Loucy (cell line): ENCODE measurements around the gene HAL.

ENCODE experiments used
- H2AFZ ChIP-seq: fragments of 200-600 bp; sonication (generic); 2 replicates; pipeline ENCODE4 v1.6.0; 2016; ENCODE audit warnings: antibody characterized with exemption, mild to moderate bottlenecking, low read length, moderate library complexity
- H3F3A ChIP-seq: fragments of 200-600 bp; 2 replicates; pipeline ENCODE4 v1.6.0; 2016; ENCODE audit warnings: antibody characterized with exemption, low read depth, mild to moderate bottlenecking
- H3K27me3 ChIP-seq: fragments of 200-600 bp; sonication (generic); 2 replicates; pipeline ENCODE4 v1.6.1; 2014; ENCODE audit warnings: low read length, mild to moderate bottlenecking; ENCODE audit not compliant: insufficient read depth, poor library complexity, severe bottlenecking
- H3K36me3 ChIP-seq: fragments of 200-600 bp; sonication (generic); 2 replicates; pipeline ENCODE4 v1.6.1; 2016; ENCODE audit warnings: low read length; ENCODE audit not compliant: insufficient read depth
- H3K4me1 ChIP-seq: fragments of 200-600 bp; sonication (generic); 2 replicates; pipeline ENCODE4 v1.5.1; 2014; ENCODE audit warnings: low read length, mild to moderate bottlenecking; ENCODE audit not compliant: insufficient read depth, poor library complexity, severe bottlenecking
- H3K4me2 ChIP-seq: fragments of 200-600 bp; sonication (generic); 2 replicates; pipeline ENCODE4 v1.6.0; 2014; ENCODE audit warnings: antibody characterized with exemption, low read length, low read depth, mild to moderate bottlenecking; ENCODE audit not compliant: poor library complexity, severe bottlenecking
- H3K4me3 ChIP-seq: fragments of 200-600 bp; sonication (generic); 2 replicates; pipeline ENCODE4 v1.5.1; 2014; ENCODE audit warnings: low read length, mild to moderate bottlenecking, mixed read lengths; ENCODE audit not compliant: poor library complexity, severe bottlenecking
- H3K79me2 ChIP-seq: fragments of 200-600 bp; sonication (generic); 2 replicates; pipeline ENCODE4 v1.6.1; 2014; ENCODE audit warnings: low read length; ENCODE audit not compliant: insufficient read depth
- H3K9ac ChIP-seq: fragments of 200-600 bp; sonication (generic); 2 replicates; pipeline ENCODE4 v1.6.0; 2014; ENCODE audit warnings: mild to moderate bottlenecking, low read depth, low read length, moderate library complexity; ENCODE audit not compliant: poor library complexity, severe bottlenecking
- H3K9me2 ChIP-seq: fragments of 200-600 bp; sonication (generic); replicated peaks from 2 replicates; pipeline ENCODE4 v1.6.1; 2016; ENCODE audit warnings: low read depth, low read length, mixed read lengths
- H3K9me3 ChIP-seq: fragments of 200-600 bp; sonication (generic); 2 replicates; pipeline ENCODE4 v1.6.1; 2014; ENCODE audit warnings: mild to moderate bottlenecking, antibody characterized with exemption, low read length, low read depth; ENCODE audit not compliant: insufficient read depth
- H4K20me1 ChIP-seq: fragments of 200-600 bp; sonication (generic); 2 replicates; pipeline ENCODE4 v1.6.0; 2014; ENCODE audit warnings: antibody characterized with exemption, low read length, mild to moderate bottlenecking; ENCODE audit not compliant: insufficient read depth, poor library complexity, severe bottlenecking
- EZH2phosphoT487 ChIP-seq: fragments of 200-600 bp; IDR thresholded peaks from 2 replicates; pipeline ENCODE4 v1.6.1; 2018; ENCODE audit warnings: antibody characterized with exemption, mild to moderate bottlenecking, moderate library complexity, borderline replicate concordance
- TF ChIP-seq, protein P1 (sequence below): fragments of 200-600 bp; sonication (generic); conservative IDR thresholded peaks from 2 replicates; pipeline ENCODE4 v1.5.1; 2014; ENCODE audit warnings: mild to moderate bottlenecking, antibody characterized with exemption, low read length

The HAL gene

DNA sequence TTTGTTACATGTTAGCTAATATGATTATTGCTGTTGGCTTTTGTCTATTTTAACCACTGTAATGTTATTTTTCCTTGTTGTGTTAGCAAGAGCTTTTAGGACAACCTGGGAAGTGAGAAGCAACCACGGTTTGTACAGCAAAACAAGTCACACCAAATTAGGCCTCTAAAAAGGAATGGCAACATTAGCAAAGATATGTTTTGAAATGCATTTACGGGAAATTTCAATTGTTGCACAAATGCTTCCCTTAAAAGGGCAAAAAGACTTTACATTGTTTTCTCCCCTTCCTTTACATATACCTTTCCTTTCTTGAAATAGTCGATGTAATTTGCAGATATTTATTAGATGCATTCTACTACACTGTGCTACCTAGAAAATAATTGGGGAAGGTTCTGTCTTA lies 43.4 kb upstream of the HAL start:
- H3K9me3 ChIP-seq, result no peaks in the 10 kb centered on the region
- H4K20me1 ChIP-seq, result peaks cover 5% of the 10 kb centered on the region
- no peaks in the 10 kb centered on the region for H3K9me2 ChIP-seq
- no peak overlapping the region for H3K4me3 ChIP-seq
- peaks cover 6% of the 10 kb centered on the region; the same call in 1 of the 2 replicates for H3K79me2 ChIP-seq
- peaks cover 15% of the 10 kb centered on the region for H3K4me1 ChIP-seq
- TF ChIP-seq, protein P1, sequence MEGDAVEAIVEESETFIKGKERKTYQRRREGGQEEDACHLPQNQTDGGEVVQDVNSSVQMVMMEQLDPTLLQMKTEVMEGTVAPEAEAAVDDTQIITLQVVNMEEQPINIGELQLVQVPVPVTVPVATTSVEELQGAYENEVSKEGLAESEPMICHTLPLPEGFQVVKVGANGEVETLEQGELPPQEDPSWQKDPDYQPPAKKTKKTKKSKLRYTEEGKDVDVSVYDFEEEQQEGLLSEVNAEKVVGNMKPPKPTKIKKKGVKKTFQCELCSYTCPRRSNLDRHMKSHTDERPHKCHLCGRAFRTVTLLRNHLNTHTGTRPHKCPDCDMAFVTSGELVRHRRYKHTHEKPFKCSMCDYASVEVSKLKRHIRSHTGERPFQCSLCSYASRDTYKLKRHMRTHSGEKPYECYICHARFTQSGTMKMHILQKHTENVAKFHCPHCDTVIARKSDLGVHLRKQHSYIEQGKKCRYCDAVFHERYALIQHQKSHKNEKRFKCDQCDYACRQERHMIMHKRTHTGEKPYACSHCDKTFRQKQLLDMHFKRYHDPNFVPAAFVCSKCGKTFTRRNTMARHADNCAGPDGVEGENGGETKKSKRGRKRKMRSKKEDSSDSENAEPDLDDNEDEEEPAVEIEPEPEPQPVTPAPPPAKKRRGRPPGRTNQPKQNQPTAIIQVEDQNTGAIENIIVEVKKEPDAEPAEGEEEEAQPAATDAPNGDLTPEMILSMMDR, result no peak
- TF ChIP-seq EZH2phosphoT487, result no peak
- no peaks in the 10 kb centered on the region for H3F3A ChIP-seq
- no peaks in the 10 kb centered on the region for H3K36me3 ChIP-seq
- H3K9ac ChIP-seq, result no peak overlapping the region
- H2AFZ ChIP-seq, result no peak overlapping the region
- H3K27me3 ChIP-seq, result no peaks in the 10 kb centered on the region
- no peak overlapping the region for H3K4me2 ChIP-seq

DNA sequence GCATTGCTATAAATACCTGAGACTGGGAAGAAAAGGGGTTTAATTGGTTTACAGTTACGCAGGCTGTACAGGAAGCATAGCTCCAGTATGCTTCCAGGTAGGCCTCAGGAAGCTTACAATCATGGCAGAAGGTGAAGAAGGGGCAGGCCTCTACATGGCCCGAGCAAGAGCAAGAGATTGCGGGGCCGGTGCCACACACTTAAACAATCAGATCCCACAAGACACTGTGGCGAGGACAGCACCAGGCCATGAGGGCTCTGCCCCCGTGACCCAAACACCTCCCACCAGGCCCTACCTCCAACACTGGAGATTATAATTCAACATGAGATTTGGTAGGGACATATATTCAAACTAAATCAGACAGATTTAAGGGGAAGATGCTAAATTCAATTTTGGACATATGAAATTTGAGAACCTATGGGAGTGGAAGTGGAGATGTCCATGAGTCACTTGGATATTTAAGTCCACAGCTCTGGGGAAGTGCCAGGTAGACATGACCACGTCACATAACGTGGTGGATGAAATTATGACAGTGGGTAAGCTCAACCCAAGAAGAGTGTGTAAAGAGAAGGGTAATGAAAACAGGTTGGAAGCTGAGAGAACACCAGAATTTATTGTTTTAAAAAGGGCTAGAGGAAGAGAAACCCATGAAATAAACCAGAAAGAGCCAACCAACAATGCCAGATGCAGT lies 40.8 kb upstream of the HAL start:
- no peaks in the 10 kb centered on the region for H3K9me2 ChIP-seq
- H3K4me2 ChIP-seq, result peak overlapping the region; percentile 75
- H3K9ac ChIP-seq, result no peak overlapping the region
- no peaks in the 10 kb centered on the region for H3F3A ChIP-seq
- H3K4me3 ChIP-seq, result no peak overlapping the region
- H3K36me3 ChIP-seq, result no peaks in the 10 kb centered on the region
- peaks cover 30% of the 10 kb centered on the region for H3K4me1 ChIP-seq
- H2AFZ ChIP-seq, result no peak overlapping the region
- H3K79me2 ChIP-seq, result peaks cover 24% of the 10 kb centered on the region; the same call in 1 of the 2 replicates
- H3K27me3 ChIP-seq, result no peaks in the 10 kb centered on the region
- H3K9me3 ChIP-seq, result no peaks in the 10 kb centered on the region
- peaks cover 8% of the 10 kb centered on the region for H4K20me1 ChIP-seq
- TF ChIP-seq, protein P1, result no peak
- TF ChIP-seq EZH2phosphoT487, result no peak

DNA sequence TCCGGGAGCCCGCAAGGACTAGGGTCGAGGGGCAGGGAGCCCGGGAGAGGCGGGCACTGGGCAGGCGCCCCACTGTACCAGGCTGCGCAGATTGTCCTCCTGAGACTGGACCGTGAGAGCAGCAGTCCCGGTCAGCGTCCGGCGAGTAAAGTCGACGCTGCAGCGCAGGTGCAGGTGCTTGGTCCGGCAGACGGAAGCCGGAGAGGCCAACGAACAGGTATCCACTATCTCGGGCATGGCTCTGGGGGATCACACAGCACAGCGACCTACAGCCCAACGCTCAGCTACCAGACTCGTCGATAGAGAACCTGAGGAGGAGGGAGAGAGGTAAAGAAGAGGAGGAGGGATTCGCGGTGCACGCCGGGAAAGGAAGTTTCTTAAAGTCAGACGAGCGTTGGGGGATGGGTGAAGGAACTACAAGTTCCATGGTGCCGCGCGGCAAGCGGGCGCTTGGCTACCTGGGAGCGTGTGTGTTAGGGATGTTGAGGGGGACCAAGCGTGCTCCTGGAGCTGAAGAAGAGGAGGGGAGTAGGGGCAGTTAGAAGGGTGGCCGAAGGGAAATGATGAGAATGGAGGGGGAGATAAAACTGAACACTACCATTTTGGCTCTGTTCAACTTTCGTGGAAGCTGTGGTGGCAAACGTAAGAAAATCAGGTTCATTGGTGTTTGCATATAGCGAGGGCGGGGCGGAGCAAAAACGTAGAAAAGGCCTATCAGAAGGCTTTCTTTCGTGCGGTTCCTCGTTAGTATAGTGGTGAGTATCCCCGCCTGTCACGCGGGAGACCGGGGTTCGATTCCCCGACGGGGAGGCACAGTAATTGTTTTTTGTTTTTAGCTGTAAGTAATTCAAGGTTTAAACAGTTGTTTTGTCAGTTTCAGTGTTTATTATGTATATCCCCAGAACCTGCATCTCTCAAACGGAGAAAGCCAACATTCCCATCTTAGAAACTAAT lies 39.4 kb upstream of the HAL start, which contains the start of gene LTA4H:
Gene LTA4H, minus strand, starts transcription at position 305 of the 954 bp plus-strand sequence. Its CDS starts 68 bp downstream, at position 237.
- peak within 1 kb of the TSS; percentile 87 for H3K4me2 ChIP-seq
- TF ChIP-seq EZH2phosphoT487, result no peak
- TF ChIP-seq, protein P1, result no peak
- H3K36me3 ChIP-seq, result no peaks in the 10 kb centered on the region
- H3K27me3 ChIP-seq, result no peaks in the 10 kb centered on the region
- H3K9me2 ChIP-seq, result no peaks in the 10 kb centered on the region
- peaks cover 8% of the 10 kb centered on the region for H4K20me1 ChIP-seq
- no peaks in the 10 kb centered on the region for H3K9me3 ChIP-seq
- H2AFZ ChIP-seq, result peak within 1 kb of the TSS; percentile 92
- peaks cover 34% of the 10 kb centered on the region for H3K4me1 ChIP-seq
- peak within 1 kb of the TSS; percentile 78 for H3K9ac ChIP-seq
- no peaks in the 10 kb centered on the region for H3F3A ChIP-seq
- H3K79me2 ChIP-seq, result peaks cover 24% of the 10 kb centered on the region
- peak within 1 kb of the TSS; percentile 92 for H3K4me3 ChIP-seq
